Stimulated activated CD8-positive, alpha-beta memory T cell treated with anti-CD3 and anti-CD28 coated beads, Interleukin-7, amount 100 ng/mL, for 48 hours (primary cell): Measurements from ENCODE around the gene PHETA1.
"Not testable (repeated sequence)": the region's sequence is repeated elsewhere in the genome, so short reads cannot be mapped to it uniquely, and the experiment has no call there.

Experiments used
- DNase-seq, 2 donors: peaks; one replicate each; pipeline ENCODE4 v3.0.0-alpha.2; 2020; ENCODE audit warnings: low read depth in 1 of 2; ENCODE audit errors: extremely low read depth in 1 of 2

PHETA1 gene

DNA sequence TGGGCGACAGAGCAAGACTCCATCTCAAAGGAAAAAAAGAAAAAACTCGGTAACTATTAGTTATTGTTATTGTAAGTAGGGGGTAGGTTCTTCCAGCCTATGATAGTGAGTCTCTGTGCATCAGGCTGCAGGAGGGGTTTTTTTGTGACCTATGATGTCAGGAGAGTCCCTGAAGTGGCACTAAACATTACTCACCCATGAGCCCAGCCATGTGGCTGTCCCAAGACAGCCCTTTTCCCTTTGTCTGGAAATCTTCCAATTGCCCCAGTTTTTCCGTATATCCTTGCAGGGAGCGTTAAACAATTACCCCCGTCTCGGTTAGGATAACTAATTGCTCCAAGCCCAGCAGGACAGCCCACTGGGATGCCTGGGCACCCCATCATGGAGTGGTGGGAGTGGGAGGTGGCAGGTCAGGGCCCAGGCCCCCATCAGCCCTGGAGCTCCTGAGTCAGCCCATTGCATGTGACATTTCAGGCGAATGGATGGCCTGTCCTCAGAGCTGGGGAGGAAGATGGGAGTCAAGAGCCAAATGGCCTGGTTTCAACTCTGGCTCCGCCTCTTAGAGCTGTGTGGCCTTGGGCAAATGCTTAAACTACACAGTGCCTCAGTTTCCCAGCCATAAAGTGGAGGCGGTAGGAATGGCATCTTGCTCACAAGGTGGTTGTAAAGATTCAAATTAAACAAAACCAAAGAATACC is 16.4 kb downstream of the PHETA1 start:
- DNase-seq = no peak

DNA sequence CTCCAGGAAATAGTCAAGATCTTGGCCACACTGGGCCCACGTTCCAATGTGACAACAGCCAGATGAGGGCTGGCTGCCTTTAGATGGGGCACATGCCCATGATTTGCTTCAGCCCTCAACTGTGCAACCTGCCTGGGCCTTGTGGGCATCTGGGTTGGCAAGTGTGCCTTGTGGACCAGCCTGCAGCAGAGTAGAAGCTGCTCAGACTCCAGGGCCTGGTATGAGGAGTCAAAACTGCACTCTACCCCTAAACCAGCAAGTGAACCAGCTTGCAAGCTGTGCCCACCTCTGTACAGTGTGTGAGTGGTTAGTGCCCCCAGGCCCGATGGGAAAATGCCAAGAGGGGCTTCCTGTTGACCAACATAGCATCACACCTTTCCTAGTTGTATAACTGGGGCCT is 17.9 kb downstream of the PHETA1 start:
- no peak for DNase-seq

DNA sequence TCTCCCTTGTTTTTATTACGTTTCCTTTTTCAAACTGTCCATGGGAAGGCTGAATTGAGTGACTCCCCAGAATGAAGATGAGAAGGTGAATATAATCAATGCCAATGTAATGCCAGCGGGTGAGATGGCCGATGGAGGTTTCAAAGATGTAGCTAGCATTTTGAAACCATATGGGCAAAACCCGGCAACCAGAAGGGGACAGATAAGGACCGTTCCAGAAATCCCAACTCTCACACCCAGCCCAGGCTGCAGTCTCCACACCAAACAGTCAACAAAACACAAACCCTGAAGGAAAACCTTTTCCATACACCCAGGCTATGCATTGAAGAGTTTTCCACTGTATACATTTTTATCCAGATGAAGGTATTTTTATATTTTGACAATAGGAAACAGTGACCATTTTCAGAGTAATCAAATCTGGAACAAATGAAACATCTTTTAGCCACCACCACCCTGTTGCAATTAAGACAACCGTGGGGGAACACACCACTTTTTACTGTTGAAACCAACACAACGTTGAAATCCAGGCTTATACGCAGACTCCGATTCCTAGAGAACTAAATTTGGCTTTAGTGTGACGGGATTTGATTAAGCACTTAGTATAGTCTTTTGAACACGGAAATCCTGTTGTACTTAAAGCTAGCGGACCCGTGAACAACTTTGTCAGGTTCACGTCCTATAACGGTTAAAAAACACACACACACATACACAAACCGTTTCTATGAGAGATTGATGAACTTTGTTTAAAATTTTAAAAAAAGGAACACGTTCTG is 19.0 kb downstream of the PHETA1 start:
- no peak for DNase-seq

DNA sequence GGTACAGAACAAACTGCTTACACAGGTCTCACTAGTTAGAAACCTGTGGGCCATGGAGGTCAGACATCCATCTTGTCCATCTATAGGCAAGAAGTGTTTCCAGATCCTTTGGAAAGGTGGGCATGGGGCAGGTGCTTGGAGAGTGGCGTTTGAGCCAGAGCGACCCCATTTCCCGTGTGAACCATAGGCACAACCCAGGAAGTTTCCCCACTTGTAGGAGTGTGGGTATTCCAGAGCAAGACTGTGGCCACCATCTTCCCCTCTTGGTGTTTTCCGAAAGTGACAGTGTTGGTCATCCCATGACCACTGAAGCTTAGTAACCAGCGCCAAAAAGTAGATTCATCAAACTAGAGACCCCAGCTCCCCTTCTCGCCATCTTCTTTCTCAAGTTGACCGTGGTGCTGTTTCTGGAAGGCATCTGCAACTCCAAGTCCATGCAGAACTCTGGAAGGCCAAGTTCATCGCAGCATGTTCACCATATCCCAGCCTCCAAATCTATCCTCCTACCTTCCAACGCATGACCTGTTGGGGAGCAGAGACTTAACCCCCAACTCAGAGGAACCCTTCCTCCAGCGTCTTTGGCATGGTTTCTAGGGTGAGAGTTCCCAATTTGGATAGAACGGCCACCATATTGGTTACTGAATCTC is 19.7 kb downstream of the PHETA1 start:
- DNase-seq = no peak

DNA sequence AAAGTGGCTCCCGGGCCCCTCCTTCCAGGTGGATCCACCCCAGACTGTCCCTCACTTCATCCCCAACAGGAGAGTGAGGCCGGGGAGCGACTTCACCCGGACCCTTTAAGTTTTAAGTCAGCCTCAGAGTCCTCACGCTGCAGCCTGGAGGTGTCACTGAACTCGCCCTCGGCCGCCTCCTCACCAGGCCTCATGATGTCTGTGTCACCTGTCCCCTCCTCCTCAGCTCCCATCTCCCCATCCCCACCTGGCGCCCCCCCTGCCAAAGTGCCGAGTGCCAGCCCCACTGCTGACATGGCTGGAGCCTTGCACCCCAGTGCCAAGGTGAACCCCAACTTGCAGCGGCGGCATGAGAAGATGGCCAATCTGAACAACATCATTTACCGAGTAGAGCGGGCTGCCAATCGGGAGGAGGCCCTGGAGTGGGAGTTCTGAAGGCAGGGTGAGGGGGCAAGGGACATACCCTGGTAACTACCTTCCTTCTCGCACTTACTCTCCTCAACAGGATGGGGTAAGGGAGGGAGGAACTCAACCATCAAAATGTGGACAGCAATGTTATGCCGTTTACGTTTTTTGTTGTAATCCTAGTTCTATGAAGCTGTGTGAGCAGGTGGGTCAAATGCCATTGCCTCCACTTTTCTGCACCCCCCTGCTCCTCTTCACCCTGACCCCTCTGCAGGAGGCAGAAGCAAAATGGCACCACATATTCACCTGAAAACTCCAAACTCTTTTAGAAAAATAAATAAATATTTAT is 20.8 kb downstream of the PHETA1 start:
- no peak for DNase-seq

DNA sequence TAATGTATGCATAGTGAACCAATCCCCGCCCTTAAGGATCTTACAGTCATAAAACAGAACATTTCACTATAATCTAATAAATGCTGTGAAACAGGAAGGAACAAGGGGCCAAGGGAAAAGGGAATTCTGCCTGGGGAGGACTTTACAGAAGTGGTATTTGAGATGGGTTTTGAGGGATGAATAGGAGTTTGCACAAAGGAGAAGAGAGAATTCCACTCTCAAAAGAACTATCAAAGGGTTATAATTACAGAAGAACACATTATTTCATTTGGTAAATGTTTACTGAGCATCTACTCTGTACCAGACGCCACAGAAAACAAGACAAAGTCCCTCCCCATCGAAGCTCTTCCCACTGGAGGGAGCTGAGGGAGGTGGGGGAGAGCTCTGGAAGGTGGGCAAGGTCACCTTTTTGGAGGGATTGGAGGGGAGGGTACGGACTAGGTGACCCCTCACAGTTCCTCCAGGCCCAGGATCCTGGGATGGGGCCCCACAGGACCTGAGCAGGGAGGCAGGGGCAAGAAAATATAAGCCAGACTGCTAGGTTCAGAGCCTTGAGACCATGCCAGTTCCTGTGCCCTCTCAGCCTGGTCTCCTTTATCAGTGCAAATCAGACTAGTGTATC is 24.5 kb downstream of the PHETA1 start:
- no peak for DNase-seq

DNA sequence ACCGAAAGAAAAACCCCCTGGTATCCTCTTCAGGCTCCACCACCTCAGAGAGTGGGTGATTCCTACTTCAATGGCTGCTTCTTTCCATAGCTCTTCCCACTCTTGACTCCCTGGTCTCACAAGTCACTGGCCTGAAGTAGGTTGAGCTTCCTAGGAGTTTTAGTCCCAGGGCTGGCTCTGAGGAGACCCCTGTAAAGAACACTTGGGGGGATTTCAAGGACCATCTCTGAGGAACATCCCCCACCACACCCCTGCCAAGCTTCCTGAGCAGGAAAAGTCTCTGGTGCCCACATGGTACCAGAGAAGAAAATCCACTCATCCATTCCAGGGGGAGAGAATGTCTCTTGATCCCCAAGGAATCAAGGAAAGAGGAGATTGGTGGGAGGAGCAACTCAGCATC is 25.7 kb downstream of the PHETA1 start:
- no peak for DNase-seq

DNA sequence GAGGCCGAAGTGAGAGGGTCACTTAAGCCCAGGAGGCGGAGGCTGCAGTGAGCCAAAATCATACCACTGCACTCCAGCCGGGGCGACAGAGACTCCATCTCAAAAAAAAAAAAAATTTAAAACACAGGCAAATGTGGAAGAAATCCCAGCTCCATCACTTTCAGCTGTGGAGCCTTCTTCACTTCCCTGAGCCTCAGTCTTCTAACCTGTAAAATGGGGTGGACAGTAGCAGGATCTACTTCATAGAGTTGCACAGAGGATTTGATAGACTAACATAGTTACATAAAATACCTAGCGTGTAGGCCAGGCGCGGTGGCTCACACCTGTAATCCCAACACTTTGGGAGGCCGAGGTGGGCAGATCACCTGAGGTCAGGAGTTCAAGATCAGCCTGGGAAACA is 26.5 kb downstream of the PHETA1 start:
- DNase-seq = no peak

DNA sequence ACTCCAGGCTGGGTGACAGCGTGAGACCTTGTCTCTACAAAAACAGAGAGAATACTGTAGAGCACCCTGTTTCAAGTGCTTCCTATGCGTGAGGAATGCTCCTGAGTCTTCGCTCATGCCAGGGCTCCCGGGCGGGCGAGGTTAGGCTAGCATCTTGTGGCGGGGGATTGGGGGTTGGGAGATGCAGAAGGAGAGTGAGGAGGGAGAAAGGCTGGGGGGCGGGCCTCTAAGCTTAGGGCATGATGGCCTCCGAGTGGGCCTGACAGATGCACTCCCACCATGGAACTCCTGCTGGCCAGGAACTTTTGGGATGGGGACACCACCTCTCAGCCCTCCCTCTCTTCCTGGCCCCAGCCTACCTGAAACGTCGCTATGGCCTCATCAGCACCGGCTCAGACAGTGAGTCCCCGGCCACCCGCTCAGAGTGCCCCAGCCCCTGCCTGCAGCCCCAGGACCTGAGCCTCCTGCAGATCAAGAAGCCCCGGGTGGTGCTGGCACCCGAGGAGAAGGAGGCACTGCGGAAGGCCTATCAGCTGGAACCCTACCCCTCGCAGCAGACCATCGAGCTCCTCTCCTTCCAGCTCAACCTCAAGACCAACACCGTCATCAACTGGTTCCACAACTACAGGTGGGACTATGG is 27.3 kb downstream of the PHETA1 start:
- no peak for DNase-seq

DNA sequence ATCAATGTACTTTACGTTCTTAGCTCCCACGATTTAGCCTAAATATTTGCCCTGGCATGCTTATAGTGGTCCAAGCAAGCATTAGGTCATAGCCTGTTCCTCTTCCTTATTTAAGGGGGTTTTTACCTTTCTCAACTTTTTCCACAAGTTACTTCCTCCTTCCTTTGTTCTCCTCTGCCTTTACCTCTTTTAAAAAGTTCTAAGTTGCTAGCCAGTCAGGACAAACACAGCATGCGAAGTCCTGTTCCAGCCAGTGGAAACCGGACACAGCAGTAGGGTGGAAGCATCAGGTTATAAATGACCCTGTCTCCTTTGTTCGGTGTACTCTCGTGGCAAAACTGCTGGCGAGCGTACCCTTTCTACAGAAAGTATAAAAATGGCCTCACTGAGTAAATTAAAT is 28.2 kb downstream of the PHETA1 start:
- DNase-seq = not testable (repeated sequence)

DNA sequence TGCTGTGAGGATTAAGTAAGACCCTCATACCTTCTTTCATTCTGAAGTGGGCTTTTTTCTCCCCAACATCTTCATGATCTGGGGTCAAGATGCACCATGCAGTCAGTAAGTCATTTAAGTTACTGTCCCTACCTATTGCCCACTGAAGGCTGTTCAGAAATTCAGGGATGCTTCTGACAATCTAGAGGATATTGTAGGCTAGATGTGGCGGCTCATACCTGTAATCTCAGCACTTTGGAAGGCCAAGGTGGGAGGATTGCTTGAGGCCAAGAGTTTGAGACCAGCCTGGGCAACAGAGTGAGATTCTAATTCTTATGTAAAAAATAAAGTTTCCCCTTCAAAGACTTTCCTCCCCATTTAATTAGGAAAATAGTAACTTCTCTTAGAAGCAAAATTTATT is 28.7 kb downstream of the PHETA1 start:
- DNase-seq = no peak

DNA sequence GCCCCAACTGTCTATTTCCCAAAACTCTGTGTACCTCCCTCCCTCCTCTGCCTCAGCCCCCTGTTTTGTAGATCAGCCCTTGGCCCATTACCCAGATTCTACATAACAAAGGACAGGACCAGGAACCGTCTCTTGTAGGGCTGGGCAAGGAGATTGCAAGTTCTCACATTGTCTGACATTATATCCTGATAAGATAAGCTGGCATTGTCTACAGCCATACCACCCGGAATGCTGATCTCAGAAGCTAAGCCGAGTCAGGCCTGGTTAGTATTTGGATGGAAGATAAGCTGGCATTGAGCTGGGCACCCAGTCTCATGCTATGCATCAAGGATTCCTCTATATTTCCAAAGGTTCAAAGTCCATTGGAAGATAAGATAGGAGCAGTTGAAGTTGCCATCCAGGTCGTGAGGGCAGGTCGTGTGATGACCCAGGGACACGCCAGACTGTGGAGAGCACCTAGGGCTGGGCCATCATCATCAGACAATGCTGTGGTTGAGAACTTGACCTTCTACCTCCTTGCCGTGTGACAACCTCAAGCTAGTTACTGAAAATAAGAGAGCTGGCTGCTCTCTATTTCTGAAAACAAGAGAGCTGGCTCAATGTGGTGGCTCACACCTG is 29.5 kb downstream of the PHETA1 start:
- no peak for DNase-seq

DNA sequence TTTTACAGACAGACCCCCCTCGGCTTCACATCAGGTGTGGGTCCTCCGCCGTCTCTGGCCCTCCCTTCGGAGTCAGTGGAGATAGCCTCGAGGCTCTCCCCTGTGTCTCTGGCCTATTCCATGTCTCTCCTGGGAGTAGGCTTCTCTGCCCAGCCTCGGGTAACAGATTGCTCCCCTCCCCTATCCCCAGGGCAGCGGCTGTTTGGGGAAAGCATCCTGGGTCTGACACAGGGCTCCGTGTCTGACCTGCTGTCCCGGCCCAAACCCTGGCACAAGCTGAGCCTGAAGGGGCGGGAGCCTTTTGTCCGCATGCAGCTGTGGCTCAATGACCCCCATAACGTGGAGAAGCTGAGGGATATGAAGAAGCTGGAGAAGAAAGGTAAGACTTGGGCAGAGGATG is 30.8 kb downstream of the PHETA1 start:
- DNase-seq = no peak

DNA sequence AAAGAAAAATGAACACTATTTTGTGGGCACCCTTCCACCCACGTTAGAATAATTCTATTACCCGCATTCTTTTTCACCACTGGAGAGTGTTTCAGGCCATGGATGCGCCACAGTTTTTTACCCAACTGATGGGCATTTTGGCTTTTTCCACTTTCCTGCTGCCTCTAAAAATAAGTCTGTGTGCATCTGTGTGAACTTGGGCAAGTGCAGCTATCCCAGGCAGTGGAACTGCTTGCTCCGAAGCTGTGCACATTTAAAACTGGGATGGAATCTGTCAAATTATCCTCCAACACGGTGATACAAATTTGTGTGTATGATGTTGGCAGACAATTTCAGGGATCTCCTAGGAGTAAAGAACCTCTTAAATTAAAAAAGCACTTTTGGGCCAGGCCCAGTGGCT is 31.5 kb downstream of the PHETA1 start:
- no peak for DNase-seq

DNA sequence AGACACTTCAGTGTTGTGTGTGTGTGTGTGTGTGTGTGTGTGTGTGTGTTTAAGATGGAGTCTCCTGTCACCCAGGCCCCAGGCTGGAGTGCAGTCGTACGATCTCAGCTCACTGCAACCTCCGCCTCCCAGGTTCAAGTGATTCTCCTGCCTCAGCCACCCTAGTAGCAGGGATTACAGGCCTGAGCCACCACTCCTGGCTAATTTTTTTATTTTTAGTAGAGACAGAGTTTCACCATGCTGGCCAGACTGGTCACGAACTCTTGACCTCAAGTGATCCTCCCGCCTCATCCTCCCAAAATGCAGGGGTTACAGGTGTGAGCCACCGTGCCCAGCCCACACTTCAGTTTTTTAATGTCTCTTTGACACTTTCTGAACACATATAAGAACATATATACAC is 32.5 kb downstream of the PHETA1 start:
- DNase-seq = not testable (repeated sequence)

DNA sequence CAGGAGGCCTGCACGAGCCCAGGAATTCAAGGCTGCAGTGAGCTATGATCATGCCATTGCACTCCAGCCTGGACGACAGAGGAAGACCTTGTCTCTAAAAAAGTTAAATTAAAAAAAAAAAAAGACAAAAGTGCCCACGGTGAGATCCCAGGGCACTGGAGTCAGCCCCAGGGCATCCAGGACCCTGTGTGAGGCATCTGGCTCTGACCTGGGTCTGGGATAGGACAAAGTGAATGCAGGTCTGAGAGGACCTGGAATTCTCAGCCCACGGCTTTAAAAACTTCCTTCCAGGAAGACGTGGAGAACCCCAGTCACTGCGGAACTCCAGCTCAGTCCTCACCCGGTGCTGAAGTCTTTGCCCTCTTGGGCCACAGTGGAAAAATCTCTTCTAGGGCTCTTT is 33.1 kb downstream of the PHETA1 start:
- DNase-seq = no peak

DNA sequence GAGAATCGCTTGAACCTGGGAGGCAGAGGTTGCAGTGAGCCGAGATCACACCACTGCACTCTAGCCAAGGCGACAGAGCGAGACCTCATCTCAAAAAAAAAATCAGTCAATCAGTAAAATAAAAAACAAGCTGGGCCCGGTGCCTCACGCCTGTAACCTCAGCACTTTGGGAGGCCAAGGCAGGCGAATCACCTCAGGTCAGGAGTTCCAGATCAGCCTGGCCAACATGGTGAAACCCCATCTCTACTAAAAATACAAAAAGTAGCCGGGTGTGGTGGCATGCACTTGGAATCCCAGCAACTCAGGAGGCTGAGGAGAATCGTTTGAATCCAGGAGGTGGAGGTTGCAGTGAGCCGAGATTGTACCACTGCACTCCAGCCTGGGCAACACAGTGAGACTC is 33.6 kb downstream of the PHETA1 start:
- DNase-seq = not testable (repeated sequence)

DNA sequence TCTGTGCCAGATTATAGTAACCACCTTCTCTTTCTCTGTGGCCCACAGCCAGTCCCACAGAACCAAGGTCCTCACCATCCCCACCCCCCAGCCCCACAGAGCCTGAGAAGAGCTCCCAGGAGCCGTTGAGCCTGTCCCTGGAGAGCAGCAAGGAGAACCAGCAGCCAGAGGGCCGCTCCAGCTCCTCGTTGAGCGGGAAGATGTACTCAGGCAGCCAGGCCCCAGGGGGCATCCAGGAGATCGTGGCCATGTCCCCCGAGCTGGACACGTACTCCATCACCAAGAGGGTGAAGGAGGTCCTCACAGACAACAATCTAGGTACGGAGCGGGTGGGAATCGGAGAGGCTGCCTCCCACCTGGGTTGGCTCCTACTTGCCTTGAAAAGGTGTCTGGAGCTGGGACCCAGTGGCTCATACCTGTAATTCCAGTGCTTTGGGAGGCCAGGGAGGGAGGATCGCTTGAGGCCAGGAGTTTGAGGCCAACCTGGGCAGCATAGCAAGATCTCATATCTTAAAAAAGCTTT is 34.4 kb downstream of the PHETA1 start:
- no peak for DNase-seq

DNA sequence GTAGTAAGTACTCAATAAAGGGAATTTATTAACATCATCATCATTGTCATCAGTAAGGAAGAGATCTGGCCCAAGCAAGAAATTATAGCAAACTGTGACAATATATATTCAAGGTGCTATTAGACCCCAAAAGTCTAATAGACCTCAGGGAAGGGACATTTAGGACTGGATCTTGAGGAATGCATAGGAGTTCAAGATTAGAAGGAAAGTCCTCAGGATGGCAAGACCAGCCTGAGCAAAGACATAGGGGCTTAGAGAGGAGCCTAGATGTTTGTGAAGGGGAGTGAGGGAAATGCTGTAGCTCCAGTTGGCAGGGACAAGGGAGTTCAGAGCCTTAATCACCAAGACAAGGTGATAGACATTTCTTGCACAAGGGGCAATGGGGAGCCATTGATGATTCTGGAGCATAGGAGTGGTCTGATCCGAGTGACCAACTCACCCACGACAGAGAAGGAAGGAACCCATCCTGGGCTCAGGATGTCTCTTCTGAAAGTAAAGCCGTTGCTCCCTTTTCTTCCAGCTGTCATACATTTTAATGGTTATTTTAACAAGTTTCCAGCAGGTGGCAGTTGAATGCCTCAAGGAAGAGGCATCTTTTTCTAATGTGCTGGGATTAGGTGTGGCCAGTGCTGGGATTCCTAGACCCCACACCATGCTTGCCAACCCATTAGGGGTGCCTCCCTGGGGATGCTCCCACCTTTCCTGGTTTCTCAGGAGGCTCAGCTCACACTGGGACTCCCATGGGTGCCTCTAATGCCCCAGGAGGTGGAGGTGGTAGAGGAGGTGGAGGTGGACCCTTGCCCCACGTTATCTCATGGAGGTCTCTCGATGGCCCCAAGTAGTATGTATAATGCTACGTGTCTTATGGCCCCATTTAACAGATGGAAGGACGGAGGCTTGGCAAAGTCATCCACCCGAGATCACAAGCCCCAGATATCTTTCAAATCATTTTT is 37.8 kb downstream of the PHETA1 start:
- no peak for DNase-seq
